HG03520 (cell line): ENCODE data around the gene MEG3.

Source experiments
- ATAC-seq: cut with Tn5 transposase; IDR thresholded peaks from one replicate; pipeline ENCODE4 v1.9.1; 2021; ENCODE audit warnings: mild to moderate bottlenecking, moderate library complexity; ENCODE audit not compliant: unreplicated experiment

MEG3 gene

DNA sequence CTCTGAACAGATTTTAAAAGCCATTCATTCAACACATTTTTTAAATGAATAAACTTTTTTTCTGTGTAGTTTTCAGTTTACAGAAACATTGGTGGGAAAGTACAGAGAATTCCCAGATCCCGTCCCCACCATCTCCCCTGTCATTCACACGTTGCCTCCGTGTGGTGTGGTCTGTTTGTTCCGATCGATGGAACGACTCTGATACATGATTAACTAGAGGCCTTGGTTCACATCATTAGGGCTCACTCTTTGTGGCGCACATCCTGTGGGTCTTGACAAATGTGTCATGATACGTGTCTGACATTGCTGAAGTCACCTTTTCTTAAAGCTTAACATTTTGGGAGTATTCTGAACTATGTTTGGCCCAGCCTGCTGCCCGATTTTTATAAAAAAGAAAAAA is 18.5 kb downstream of the MEG3 start:
- ATAC-seq: no peak

DNA sequence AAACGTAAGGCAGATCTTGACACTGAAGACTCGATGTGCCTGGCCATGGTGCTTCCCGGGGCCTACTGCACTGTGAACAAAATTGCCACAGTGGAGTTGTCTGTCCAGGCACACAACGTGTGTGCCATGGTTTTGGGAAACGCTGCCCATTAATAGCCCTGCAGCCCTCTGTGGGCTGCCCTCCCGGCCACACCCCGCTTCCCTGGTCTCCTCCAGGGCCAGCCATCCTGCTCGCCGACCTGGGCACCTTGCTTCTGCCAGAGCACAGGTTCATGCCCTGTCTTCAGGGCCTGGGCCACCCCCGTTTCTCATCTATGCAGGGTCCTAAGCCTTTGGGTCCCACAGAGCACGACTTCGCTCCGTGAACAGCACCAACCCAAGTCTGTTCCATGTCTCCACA is 18.9 kb downstream of the MEG3 start:
- ATAC-seq: no peak

DNA sequence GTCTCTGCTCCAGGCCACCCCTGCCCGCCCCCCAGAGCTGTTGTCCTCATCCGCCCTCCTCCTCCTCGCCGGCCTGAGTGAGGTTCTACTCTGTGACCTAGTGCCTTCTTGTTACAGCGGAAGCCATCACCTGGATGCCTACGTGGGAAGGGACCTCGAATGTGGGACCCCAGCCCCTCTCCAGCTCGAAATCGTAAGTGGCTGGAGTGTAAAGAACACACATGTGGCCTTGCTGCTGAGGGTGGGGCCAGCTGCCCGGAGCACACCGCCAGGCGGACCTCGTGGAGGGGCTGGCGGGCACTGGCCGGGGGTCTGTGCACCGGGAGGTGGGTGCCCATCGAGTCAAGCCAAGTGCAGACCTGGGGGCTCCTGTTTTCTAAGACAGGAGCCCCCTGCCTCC is 19.4 kb downstream of the MEG3 start:
- ATAC-seq: no peak

DNA sequence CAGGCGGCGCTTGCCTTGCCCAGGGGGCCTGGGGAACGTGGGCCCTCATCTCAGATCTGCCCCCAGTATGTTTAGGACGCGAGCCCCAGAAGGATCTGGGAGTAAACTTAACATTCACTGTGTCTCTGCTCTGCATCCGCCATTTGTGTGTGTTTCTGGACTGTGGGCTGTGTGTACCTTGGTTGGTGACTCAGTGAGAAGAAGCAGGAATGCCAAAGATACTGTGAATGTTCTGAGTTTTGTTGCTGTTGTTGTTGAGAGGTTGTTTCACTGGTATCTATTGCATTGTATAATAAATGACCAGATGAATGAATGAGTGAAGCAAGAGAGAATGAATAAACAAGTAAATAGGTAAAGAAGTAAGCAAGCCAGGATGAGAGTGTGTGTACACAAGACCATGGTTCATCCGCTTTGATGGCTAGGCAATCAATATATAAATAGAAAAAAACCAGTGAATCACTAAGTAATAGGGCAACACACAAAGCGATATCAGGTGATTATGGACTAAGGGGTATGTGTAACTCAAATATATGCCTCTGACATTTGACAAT is 20.5 kb downstream of the MEG3 start:
- no peak for ATAC-seq

DNA sequence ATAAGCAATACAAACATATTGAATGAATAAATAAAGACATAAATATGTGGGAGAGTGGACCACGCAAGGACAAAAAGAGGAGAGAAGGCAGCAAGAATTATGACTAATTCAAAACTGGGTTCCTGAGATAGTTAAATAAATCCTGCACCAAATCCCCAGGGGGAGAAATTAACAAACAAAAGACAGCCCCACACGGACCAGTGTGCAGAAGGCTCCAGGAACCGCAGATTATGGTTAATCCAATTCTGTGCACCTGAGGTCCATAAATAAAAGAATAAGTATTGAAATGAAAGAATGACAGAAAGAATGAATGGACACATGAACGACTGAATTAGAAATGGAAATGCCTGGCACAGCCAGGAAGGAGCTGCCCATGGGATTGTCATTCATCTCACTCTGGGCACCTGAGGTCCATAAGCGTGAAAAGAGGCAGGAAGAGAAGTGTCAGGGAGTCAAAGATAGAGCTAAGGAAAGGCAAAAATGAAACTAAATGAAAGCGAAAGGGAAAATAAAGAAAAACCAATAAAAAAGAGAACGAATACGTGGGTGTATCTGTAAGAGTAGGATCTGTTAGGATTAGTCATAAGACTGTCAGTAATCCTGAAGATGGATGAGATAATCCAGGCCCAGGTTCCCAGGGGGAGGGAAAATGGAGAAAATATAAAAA is 23.3 kb downstream of the MEG3 start:
- no peak for ATAC-seq

DNA sequence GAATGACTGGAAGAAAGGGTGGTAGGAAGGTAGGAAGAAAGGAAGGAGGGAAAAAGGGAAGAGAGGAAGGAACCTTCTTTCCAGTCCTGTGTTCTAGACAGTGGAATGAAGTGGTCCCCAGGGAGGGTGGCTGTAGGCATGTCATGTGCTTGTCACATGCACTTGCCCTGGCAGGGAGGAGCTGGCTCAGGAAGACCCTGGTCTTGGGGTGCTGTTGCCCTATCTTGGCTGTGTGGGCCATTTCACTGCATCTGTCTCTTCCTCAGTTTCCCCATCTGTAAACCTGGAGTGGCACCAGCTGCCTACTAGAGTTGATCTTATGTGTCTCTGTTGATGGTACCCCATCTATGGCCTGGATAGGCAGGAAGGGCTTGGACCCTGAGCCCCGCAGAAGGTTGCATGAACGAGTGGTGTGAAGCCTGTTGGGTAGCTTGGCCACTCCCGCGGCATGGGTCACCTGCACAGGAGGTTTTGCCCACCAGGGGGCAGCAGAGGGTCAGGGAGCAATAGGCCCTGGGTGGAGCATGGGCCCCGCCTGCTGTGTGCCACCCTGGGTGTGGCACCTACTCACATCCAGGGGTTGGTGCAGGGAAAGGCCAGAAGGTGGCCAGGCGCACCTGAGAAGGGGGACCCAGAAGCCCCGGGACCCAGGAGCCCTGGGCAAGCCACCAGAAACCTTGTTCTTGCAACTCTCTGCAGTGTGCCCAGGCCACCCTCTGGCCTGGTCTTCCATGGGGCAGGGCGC is 25.1 kb downstream of the MEG3 start:
- peak; percentile 76 for ATAC-seq

DNA sequence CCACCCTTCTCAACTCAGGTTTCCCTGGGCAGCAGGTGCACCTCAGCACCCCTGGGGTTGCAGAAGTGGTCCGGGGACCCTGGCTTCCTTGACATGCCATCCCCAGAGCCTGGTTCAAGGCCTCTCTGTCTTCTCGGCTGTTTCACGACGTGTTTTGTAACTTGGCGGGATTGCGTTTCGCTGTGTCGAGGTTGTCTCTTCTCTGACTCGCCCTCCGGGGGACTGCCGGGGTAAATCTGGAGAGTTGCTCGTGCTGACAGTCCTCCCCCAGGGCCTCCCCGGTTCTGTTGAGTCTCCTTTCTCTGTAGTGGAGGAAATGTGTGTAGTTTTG is 25.6 kb downstream of the MEG3 start:
- ATAC-seq: no peak

DNA sequence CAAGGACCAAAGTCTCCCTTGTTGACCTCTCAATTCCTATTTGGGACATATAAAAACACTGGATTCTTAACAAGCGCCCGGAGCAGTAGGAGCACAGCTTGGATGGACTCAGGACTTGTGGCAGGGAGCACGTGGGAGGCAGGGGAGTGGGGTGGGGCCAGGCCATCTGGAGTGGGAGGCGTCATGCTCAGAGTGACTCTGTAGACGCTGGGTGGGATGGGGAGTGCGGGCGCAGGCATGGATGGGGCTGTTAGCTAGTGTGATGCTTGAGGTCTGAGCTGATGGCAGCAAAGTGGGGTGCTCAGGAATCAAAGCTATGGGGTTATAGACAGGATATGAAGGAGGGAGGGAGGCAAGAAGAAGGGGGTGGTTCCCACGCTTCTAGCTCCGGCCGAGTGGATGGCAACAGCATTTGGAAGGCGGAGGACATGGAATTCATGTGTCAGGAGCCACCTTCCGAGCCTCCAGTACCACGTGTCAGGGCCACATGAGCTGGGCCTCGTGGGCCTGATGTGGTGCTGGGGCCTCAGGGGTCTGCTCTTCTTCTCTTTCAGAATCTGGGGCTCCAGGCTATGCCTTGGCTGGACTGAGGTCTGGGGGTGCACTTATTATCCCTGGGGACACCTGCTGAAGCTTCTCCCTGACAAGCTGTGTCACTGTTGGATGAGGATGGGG is 26.2 kb downstream of the MEG3 start:
- ATAC-seq: no peak

DNA sequence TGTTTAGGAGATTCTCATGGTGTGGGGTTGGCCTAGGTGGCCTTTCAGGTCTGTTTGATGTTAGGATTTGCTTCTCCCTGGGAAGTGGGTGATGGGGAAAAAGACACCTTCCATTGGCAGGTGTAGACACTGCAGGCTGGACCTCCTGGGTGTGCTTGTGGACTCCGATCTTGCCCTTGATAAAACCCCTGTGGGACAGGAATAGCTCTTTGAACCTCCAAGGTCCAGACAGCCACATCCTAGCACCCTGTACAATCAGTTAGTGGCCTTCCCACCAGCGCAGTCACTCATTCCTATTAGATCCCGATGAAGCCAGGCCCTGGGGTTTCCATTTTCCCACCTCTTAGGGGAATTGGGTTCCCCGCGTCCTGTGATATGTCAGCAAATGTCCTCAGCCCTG is 28.5 kb downstream of the MEG3 start:
- ATAC-seq: no peak

DNA sequence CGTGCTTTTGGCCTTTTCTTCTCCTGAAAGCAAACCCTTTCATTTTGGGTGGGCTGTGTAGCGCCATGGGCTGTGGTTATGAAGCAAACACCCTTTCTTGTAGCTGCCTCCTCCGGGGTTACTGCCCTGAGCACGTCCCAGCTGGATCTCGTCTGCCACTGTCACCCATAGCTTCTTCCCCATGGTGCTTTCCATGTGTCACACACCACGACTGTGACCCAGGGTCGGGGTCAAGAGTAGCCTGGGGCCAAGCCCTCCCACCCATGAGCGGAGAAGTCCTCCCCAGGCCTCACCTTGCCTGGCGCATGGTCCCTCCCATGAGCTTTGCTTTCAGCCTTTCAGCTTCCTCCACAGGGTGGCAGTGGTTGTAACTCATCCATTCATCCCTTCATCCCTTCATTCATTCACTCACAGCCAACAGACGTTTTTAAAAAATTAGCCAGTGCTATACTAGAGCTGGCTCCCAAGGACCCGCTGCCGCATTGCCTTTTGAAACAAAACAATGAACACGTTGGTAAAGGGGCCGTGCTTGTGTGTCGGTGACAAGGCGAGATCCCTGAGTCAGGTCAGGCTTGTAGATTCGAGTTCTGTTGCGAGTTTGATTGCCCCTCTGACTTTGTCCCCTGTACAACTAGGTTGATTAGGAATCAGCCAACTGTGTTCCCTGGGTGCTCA is 29.5 kb downstream of the MEG3 start:
- ATAC-seq: no peak

DNA sequence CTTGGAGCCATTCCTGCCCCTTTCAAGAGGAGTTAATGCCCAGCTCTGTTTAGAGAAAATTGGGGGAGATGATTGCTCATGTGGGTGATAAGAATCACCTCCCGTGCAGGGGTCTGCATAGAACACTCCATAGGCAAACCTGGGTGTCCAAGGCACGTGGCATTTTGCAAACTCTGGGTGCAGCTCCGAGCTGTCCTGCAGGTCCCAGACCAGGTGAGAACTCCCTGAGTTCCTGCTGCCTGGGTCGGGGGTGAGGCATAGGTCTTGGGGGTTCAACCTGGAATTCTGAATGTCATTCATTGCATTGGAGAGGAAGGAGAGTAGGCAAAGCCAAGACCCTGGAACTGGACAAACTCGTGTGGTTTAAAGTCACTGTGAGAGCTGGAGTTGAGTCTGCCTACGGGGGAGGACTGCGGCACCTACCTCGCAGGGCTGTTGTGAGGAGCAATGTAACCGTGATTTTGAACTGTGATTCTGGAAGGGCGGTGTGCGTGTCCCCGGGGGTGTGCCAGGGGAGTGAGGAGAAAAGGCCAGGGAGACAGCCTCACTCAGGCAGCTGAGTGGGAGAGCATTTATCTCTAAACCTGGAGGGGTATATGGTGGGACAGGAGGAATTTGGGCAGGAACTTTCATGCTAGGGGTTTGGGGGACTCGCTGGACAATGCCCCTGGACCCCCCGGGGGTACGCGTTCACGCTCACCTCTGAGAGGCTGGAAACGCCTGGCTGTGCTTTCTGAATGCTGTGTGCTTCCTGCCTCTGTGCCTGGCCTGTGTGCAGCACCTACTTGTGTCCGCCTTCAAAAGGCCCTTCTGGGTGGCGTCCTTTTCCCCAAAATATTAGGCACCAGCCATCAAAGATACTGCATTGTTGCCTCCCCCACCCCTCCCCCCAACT is 30.4 kb downstream of the MEG3 start:
- no peak for ATAC-seq

DNA sequence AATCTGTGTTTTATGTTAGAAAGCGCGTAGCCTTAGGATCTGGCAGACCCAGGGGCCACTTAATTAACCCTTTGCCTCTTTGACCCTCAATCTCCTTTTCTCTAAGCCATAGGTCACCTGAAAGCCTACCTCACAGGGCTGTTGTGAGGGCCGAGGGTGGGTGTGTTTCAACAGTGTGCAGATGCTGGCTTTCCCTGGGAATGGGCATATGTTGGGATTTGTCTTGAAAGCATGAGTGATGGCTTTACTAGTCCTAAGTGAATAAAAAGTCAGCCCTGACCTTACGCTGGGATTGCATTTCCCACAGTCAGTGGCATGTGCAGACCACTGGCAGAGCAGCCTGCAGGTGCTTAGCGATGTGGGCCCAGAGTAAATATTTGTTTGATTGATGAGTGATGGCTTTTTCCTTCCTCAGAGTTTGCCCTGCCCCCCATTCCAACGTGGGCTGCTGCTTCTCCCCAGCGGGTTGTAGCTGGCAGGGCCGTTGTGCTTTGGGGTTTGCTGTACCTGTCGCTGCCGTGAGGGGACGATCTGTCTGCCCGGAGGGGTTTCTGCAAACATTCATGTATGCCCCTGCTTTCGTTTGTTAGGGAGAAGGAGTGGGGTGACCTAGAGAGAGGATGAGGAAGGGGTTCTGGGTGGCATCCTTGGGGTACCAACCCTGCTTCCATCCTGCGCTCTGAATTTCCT is 31.5 kb downstream of the MEG3 start:
- no peak for ATAC-seq

DNA sequence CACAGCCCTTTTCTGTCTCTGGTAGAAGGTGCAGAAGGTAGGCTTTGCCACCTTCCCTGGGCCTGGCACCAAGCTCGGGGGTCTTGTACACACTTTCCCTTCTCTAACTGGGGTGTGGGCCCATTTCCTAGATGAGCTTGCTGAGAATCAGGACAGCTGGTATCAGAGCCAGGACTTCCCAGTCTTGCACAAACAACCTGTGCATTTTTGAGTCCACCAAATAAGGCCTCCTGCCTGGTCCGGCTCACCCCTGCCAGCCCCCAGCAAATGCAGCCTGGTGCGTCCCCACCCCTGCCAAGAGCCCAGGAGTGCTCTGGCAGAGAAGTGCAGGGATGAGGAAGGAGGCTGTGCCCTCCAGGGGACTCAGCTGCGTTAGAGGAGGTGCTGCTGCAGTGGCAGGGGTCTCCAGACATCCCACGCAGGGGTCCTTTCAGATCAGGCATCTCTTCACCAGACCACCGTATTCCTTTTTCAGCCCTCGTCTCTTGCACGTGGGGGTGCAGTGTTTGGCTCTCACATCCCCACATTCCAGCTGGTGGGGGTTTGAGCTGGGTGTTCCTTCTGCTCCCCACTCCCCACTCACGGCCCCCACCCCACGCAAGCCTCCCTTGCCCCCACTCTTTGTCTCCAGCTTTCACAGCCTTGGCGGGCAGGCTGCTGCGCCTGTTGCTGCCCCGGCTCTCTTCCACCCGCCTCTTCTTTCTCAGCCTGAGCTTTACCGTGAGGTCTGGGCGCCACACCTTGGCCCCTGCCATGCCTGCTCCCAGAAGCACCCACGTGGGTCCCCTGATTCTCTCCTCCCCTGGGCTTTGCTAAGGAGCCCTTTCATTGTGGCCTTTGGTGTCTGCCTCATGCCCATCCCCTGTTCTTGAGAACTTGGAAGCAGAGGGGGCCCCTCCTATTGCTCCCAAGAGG is 32.3 kb downstream of the MEG3 start:
- ATAC-seq: no peak

DNA sequence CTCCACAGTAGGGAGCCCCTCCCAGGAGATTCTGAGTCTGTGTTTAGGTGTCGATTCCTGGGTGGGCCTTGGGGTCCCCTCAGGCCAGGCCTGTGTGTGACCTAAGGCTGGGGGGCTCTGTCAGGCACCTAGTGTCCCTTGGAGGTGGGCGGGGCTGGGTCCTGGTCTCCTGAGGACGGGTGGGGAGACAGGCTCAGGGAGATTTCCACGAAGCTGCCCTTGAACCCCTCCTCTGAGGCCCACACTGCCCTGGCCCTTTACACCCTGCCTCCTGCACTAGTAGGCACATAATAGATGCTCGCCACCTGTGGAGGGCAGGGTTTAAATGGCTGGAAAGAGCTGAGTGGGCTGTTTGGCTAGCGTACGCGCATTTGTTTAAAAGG is 32.9 kb downstream of the MEG3 start:
- no peak for ATAC-seq

DNA sequence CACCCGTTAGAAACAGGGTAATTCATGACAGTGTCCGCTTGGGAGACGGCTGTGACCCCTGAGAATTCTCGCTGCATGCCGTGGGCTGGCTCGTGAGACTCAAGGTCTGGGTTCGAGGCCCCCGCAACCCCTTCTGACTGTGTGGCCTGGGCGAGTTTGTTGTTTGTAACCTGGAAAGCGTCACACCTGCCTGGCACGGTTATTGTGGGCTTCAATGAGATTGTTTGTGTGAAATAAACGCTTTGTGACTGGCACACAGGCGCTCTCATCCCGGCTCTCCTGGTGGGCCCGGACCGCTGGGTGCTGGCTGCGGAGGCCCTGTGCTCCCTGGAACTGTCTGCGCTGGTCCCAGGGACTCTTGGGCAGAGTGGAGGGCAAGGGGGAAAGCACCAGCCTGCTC is 33.9 kb downstream of the MEG3 start:
- ATAC-seq: no peak

DNA sequence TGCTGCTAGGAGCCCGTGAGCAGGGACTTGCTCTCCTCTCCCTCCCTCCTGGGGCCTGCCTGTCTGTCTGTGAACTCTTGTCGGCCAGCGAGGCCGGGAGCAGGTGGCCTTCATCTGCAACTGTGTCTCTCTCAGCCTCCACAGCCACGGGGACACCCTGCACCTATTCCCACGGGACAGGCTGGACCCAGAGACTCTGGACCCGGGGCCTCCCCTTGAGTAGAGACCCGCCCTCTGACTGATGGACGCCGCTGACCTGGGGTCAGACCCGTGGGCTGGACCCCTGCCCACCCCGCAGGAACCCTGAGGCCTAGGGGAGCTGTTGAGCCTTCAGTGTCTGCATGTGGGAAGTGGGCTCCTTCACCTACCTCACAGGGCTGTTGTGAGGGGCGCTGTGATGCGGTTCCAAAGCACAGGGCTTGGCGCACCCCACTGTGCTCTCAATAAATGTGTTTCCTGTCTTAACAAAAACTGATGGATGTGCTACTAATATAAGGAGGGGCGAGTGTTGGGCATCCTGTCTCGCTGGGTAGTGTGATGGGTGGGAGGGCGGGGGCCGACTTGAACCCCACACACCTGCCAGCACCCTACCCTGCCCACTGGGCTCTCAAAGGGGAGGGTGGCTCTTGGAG is 34.8 kb downstream of the MEG3 start:
- no peak for ATAC-seq

DNA sequence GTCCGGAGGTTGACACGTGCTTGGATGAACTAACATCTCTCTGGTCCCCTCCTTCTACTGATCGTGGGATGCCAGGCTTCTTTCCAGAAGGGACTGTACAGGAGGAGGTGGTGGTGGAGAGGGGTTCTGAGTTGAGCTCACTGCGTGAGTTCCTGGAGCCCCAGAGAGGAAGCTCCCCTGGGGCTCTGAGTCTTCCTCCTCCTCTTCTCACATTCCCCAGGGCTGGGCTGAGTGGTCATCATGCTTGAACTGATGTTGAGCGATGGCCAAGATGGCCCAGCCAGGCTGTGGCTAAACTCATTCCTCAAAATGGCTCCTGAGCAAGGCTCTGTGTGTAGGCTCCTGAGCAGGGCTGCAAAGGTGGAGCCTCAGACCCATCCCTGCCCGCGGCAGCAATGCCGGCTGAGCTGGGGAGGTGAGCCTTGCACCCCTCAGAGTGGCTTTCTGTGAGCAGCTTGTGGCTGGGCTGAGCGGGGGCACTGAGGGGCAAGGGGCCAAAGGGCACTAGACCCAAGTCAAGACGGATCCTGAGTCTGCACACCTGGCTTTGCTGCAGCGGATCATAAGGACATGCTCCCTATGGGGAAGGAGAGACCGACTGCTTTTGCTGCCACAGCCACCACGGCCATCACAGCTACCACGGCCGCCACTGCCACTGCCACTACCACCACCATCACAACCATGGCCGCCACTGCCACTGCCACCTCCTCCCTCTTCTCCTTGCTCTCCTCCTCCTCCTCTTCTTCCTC is 35.4 kb downstream of the MEG3 start:
- ATAC-seq: no peak

DNA sequence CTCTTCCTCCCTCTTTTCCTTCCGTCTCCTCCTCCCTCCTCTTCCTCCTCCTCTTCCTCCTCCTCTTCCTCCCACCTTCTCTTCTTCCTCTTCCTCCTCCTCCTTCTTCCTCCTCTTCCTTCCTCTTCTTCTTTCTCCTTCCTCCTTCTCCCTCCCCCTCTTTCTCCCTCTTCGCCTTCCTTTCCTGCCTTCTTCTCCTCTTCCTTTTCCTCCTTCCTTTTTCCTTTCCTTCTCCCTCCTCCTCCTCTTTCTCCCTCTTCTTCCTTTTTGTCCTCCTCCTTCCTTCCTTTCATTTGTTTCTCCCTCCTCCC is 36.0 kb downstream of the MEG3 start:
- no peak for ATAC-seq
